Natural killer cell treated with Interleukin-12 subunit alpha and Interleukin-12 subunit beta and Interleukin-15 and Interleukin-18, amount 100 ng/mL, for 72 hours (primary cell): ENCODE measurements around the gene VIT. TPM values are rescaled to one million over a fixed set of nuclear protein-coding genes. Genes with fewer than 3 reads are reported as not detected.
A peak's percentile ranks its signal among the peaks of the same experiment; 100 is the strongest.
"Not testable (repeated sequence)": the region's sequence is repeated elsewhere in the genome, so short reads cannot be mapped to it uniquely, and the experiment has no call there.

Experiments used
- ATAC-seq, 2 donors: fragments of 150-1000 bp; cut with Tn5 transposase in 1 of 2; sonication (Bioruptor Pico), chemical (Tn5 transposase) in 1 of 2; 2 replicates each; pipeline ENCODE4 v1.10.0; 2021
- DNase-seq: peaks from one replicate; pipeline ENCODE4 v3.0.0; 2022; ENCODE audit warnings: low spot score
- H3K27ac Mint-ChIP-seq, 2 donors: 1 replicate in 1 of 2; 2 replicates in 1 of 2; pipeline ENCODE4 v1.8.0; 2022; ENCODE audit warnings: mixed read lengths in 2 of 2, mild to moderate bottlenecking in 1 of 2, moderate library complexity in 1 of 2
- H3K27me3 Mint-ChIP-seq, 2 donors: 1 replicate in 1 of 2; 2 replicates in 1 of 2; pipeline ENCODE4 v1.8.0; 2022; ENCODE audit warnings: mixed read lengths in 2 of 2
- H3K36me3 Mint-ChIP-seq: one replicate; pipeline ENCODE4 v1.8.0; 2022; ENCODE audit warnings: mixed read lengths
- H3K4me1 Mint-ChIP-seq, 2 donors: 1 replicate in 1 of 2; 2 replicates in 1 of 2; pipeline ENCODE4 v1.8.0; 2022; ENCODE audit warnings: low read depth in 2 of 2, mixed read lengths in 2 of 2, mild to moderate bottlenecking in 1 of 2
- H3K4me3 Mint-ChIP-seq: one replicate; pipeline ENCODE4 v1.8.0; 2022; ENCODE audit warnings: mixed read lengths
- H3K9me3 Mint-ChIP-seq: 2 replicates; pipeline ENCODE4 v1.8.0; 2022; ENCODE audit warnings: mixed read lengths
- total RNA-seq, 2 donors: library from RNA; stranded (reverse); gene quantifications; one replicate each; pipeline ENCODE4 v1.2.3, GENCODE V29; 2022

VIT gene
- total RNA-seq, 2 donors from 2014 or later, result not detected

DNA sequence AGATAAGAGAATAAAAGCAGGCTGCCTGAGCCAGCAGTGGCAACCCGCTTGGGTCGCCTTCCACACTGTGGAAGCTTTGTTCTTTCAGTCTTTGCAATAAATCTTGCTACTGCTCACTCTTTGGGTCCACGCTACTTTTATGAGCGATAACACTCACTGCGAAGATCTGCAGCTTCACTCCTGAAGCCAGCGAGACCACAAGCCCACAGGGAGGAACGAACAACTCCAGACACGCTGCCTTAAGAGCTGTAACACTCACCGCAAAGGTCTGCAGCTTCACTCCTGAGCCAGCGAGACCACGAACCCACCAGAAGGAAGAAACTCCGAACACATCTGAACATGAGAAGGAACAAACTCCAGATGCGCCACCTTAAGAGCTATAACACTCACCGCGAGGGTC is 7.5 kb upstream of the VIT start:
- not testable (repeated sequence) for H3K27me3 Mint-ChIP-seq, H3K27ac Mint-ChIP-seq, ATAC-seq, H3K4me1 Mint-ChIP-seq, H3K9me3 Mint-ChIP-seq, H3K36me3 Mint-ChIP-seq, DNase-seq
- H3K4me3 Mint-ChIP-seq, result peak overlapping the region; percentile 67

DNA sequence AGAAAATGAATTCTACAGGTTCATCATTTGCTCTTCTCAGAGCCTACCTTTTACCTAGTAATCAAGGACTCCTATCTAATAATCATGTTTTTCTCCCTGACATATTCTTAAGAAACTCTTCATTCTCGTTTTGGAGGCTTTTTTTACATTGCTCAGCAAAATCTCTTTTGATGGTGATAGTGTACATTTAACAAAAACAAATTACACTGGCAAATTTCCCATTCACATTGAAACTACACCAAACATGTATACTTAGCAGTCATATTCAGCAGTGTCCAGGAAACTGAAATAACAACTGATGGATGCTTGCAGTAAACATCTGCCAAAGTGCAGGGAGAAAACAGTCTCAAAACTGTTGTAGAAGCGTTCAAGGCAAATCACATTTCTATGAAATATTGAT is 4.4 kb upstream of the VIT start:
- Mint-ChIP-seq H3K27me3 (peaks cover 0 to 8% of the 10 kb centered on the region in 2 donors), H3K36me3 (no peaks in the 10 kb centered on the region), H3K4me1 (peaks cover 0 to 3% of the 10 kb centered on the region in 2 donors), H3K27ac (no peak overlapping the region), H3K9me3 (no peaks in the 10 kb centered on the region), H3K4me3 (no peak overlapping the region)
- ATAC-seq (no peak), DNase-seq (no peak)

DNA sequence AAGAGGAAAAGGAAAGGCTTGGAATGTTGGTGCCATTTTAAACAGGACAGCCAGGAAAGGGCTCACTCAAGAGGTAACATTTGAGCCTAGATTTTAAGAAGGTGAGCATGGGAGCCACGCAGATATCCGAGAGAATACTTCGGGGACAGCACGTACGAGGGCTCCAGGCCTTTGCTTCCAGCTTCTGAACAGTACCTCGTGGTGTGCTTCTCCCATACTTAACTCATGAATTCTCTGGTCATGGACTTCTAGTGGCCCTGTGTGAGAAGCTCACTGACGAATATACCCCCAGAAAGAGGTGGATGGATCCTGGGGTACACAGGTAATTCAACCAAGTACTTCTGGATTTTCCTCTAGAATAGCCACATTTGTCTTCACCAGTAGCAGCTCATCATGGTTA is 2.7 kb upstream of the VIT start:
- no peaks in the 10 kb centered on the region for H3K9me3 Mint-ChIP-seq
- no peak overlapping the region for H3K27ac Mint-ChIP-seq
- ATAC-seq (no peak), DNase-seq (no peak)
- H3K4me1 Mint-ChIP-seq, result peaks cover 0 to 3% of the 10 kb centered on the region in 2 donors
- peaks cover 0 to 8% of the 10 kb centered on the region in 2 donors for H3K27me3 Mint-ChIP-seq
- H3K4me3 Mint-ChIP-seq, result no peak overlapping the region
- H3K36me3 Mint-ChIP-seq, result no peaks in the 10 kb centered on the region

DNA sequence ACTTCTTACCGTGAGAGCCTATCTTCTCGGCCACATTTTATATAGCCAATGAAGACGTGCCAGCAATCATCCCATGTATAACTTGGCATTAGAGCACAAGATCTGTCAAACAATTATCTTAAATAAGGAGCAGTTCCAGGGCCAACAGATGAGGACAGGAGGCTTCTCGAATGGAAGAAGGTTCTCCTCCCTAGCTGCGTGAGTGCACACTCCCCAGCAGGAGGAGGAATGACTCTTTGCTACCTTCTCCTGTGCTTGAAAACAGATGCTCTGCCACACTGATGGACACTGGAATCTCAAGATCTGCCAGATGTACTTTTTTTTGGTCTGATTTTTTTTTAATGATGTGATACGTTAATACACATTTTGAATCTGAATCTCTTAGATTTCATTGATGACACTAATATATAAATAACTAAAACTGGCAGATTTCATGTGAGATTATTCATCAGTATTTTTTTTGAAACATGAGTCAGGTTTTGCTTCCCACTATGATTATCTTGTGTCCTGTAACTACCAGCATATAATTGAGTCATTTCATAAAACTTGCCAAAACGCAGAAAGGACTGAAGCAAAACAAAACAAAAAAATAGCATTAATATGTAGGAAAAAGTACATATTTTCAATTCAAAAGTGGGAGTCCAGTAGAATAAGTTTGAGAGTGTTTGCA is 626 bp upstream of the VIT start:
- Mint-ChIP-seq H3K4me1 (no peaks in the 10 kb centered on the region), H3K9me3 (no peaks in the 10 kb centered on the region), H3K4me3 (no peak overlapping the region), H3K27ac (no peak overlapping the region), H3K36me3 (no peaks in the 10 kb centered on the region), H3K27me3 (peaks cover 0 to 8% of the 10 kb centered on the region in 2 donors)
- DNase-seq, result no peak
- ATAC-seq, result no peak

DNA sequence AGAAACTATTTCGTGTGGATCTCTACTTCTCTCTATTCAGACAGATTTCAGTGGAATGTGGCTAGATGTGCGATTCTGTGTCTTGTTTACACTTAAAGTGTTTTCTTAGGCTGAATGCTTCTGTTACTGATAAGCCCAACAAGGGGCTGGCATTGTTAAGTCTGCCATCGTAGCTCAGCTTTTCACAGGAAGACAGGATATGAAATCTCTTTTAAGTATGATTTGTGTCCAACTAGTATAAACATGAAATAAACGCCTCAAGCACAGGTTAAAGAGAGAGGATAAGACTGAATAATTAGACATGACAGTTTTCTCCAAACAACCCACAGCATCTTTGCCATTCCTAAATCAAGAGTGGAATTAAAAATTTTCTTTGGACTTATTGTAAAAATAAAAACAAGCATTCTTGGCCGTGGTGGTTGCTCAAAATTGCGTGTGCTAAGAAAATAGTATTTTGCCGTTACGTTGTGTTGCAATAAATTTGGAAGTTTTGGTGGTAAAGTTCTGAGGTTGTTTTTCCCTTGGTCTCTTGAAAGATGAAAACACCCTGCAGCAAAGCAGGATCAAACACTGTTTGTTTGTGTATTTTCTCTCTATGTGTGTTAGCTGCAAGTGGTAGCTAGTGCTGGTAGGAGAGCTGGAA is 1.0 kb downstream of the VIT start:
- Mint-ChIP-seq H3K4me3 (no peak overlapping the region), H3K9me3 (no peaks in the 10 kb centered on the region), H3K27ac (no peak overlapping the region), H3K4me1 (no peaks in the 10 kb centered on the region), H3K36me3 (no peaks in the 10 kb centered on the region), H3K27me3 (peaks cover 0 to 8% of the 10 kb centered on the region in 2 donors)
- no peak for DNase-seq
- no peak for ATAC-seq

DNA sequence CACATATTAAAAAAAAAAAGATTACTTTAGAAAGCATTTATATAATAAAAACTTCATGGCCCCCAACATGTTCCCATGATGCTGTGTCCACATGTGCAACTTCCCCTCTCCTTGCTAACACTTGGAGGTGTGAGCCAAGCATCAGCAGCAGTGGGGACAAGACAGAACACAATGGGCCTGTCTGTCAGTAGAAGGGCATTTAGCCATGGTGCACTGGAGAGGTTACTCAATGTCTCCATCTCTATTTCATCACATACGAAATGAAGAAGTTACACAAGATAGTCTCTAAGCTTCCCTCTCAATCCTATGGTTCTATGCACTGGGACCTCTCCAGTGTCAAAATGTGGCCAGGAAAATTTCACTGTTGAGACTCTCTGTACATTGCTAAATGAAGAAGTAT is 2.5 kb downstream of the VIT start:
- no peak for DNase-seq
- no peak overlapping the region for H3K4me3 Mint-ChIP-seq
- no peak overlapping the region for H3K27ac Mint-ChIP-seq
- no peaks in the 10 kb centered on the region for H3K4me1 Mint-ChIP-seq
- no peaks in the 10 kb centered on the region for H3K9me3 Mint-ChIP-seq
- H3K27me3 Mint-ChIP-seq, result peaks cover 2 to 8% of the 10 kb centered on the region in 2 donors
- H3K36me3 Mint-ChIP-seq, result no peaks in the 10 kb centered on the region
- no peak for ATAC-seq

DNA sequence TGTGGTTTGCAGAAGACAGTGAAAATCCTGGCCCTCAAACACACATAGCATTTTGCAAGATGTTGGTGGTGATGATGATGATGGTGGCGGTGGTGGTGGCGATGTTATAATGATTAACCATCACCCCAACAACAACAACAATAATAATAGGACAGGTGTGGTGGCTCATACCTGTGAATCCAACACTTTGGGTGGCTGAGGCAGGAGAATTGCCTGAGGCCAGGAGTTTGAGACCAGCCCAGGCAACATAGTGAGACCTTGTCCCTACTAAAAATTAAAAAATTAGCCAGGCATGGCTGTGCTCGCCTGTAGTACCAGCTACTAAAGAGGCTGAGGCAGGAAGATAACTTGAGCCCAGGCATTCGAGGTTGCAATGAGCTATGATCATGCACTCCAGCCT is 3.8 kb downstream of the VIT start:
- Mint-ChIP-seq H3K27ac (no peak overlapping the region), H3K4me3 (no peak overlapping the region), H3K36me3 (no peaks in the 10 kb centered on the region), H3K27me3 (peaks cover 2 to 8% of the 10 kb centered on the region in 2 donors), H3K4me1 (no peaks in the 10 kb centered on the region), H3K9me3 (no peaks in the 10 kb centered on the region)
- DNase-seq (no peak), ATAC-seq (no peak)

DNA sequence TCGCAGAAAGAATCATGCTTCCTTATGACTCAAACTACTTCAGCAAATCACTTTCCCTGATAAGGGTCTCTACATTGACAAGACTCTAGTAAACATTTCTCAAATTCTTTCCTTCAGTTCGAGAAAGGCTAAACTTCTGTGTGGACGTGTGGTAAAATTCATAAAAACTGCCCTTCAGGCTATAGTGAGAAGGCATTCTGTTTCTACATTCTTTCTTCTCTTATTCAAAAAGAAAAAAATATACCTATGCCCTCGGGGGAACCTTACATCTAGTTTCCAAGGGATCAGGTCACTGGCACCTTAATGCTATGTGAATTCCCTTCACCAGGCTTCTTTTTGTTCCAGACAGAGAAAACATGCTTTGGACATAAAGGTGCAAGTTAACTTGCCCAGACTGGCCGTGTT is 4.9 kb downstream of the VIT start:
- no peaks in the 10 kb centered on the region for H3K4me1 Mint-ChIP-seq
- H3K4me3 Mint-ChIP-seq, result no peak overlapping the region
- peaks cover 2 to 6% of the 10 kb centered on the region in 2 donors for H3K27me3 Mint-ChIP-seq
- H3K27ac Mint-ChIP-seq, result no peak overlapping the region
- H3K9me3 Mint-ChIP-seq, result no peaks in the 10 kb centered on the region
- no peak for ATAC-seq
- DNase-seq, result no peak
- H3K36me3 Mint-ChIP-seq, result no peaks in the 10 kb centered on the region

DNA sequence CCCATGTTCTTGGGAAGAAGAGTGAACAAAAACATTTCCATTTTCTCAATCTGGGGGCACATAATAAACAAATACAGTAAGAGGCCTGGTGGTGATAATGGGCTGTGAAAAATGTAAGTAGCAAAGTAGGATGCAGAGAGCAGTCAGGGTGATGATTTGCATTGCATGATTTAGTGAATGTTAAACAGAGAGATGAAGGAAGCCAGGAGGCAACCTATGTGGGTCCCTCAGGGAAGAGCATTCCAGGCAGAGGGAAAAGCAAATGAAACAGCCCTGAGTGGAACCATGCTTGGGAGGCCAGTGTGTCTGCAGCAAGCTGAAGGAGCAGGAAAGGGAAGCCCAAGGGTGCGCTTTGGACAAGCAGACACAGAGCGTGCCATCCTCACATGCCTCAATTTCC is 5.4 kb downstream of the VIT start:
- Mint-ChIP-seq H3K4me1 (no peaks in the 10 kb centered on the region), H3K4me3 (no peak overlapping the region), H3K27me3 (peaks cover under 1 to 2% of the 10 kb centered on the region in 2 donors), H3K27ac (no peak overlapping the region), H3K9me3 (no peaks in the 10 kb centered on the region), H3K36me3 (no peaks in the 10 kb centered on the region)
- DNase-seq (no peak), ATAC-seq (no peak)

DNA sequence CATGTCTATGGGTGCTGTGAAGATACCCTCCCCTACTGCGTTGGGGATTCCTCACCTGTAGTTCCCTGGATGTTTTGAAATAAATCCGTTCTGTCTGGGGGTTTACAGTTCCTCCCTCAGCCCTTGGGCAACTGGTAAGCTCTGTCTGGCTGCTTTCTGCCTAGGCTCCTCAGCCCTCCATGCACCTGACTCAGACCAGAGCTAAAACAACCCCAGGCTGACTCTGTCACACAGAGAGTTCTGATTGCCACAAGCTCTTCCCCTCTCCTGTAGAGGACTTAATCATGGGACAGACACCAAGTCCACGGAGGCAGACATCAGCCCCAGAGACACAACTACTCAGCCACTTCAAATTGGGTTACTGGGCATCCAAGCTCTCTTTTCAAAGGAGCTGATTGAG is 6.3 kb downstream of the VIT start:
- DNase-seq (no peak), ATAC-seq (no peak)
- Mint-ChIP-seq H3K4me3 (no peak overlapping the region), H3K9me3 (no peaks in the 10 kb centered on the region), H3K27me3 (peaks cover 0 to 2% of the 10 kb centered on the region in 2 donors), H3K27ac (no peak overlapping the region), H3K4me1 (no peaks in the 10 kb centered on the region), H3K36me3 (no peaks in the 10 kb centered on the region)

DNA sequence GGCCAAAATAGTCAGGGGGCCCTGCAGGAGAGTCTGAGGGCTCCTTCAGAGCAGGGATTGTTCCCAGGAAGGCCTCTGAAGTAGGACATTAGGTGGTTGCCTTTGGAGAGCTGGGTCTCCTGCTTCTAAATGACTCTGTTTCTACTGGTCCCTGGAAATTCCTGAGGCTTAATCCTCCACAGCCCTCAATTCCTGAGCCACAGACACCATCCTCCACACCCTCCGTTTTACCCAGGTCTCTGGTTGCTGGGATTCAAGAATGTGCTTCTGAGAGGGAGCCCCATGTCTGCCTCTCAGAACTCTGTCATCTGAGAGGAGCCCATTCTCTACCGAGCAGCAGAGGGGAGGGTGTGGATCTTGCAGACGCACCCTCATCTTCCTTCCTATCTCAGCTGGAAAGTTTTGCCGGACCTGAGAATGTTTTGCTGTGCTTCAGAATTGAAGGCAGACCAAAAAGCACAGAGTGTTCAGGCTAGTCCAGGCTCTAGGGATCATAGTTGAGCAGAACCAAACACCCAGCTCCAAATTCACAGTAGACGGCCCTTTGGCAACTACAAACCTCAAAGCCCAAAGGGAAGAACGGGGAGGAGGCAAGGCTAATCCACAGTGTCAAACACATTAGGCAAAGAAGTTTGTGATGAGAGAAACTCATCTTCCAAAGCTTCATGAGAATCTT is 8.1 kb downstream of the VIT start:
- no peak for DNase-seq
- Mint-ChIP-seq H3K36me3 (no peaks in the 10 kb centered on the region), H3K27ac (no peak overlapping the region), H3K4me1 (no peaks in the 10 kb centered on the region), H3K9me3 (no peaks in the 10 kb centered on the region), H3K27me3 (peaks cover 5 to 8% of the 10 kb centered on the region in 2 donors), H3K4me3 (no peak overlapping the region)
- no peak for ATAC-seq

DNA sequence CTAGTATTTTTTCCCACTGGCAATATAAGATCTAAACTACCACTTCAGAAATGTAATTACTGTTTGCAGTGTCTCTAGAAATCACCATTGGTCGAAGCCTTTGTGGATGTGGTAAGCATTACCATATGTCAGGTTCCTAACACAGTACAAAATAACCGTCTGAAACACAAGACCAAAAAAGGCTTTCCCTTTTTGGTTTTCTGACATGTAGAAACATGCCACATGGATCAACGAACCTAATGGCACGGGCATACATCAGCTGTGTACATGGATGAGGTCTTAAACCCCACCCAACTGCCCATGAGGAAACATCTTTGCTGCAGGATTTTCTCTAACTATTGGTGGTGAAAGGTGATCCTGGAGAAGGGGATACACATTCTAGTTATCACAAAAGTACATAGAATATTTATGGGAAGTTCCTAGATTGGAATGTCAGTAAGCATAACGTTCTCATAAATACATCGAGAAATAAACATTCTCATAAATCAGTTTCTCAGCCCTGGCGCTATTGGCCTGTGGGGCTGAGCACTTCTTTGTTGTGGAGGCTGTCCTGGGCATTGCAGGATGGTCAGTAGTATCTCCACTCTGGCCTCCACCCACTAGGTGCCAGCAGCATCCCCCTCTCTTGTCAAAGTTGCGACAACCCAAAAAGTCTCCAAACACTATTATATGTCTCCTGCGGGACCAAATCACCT is 9.0 kb downstream of the VIT start:
- H3K4me3 Mint-ChIP-seq, result no peak overlapping the region
- H3K9me3 Mint-ChIP-seq, result no peaks in the 10 kb centered on the region
- DNase-seq, result no peak
- H3K36me3 Mint-ChIP-seq, result no peaks in the 10 kb centered on the region
- ATAC-seq, result no peak
- no peak overlapping the region for H3K27ac Mint-ChIP-seq
- H3K27me3 Mint-ChIP-seq, result peaks cover 7 to 12% of the 10 kb centered on the region in 2 donors
- H3K4me1 Mint-ChIP-seq, result no peaks in the 10 kb centered on the region

DNA sequence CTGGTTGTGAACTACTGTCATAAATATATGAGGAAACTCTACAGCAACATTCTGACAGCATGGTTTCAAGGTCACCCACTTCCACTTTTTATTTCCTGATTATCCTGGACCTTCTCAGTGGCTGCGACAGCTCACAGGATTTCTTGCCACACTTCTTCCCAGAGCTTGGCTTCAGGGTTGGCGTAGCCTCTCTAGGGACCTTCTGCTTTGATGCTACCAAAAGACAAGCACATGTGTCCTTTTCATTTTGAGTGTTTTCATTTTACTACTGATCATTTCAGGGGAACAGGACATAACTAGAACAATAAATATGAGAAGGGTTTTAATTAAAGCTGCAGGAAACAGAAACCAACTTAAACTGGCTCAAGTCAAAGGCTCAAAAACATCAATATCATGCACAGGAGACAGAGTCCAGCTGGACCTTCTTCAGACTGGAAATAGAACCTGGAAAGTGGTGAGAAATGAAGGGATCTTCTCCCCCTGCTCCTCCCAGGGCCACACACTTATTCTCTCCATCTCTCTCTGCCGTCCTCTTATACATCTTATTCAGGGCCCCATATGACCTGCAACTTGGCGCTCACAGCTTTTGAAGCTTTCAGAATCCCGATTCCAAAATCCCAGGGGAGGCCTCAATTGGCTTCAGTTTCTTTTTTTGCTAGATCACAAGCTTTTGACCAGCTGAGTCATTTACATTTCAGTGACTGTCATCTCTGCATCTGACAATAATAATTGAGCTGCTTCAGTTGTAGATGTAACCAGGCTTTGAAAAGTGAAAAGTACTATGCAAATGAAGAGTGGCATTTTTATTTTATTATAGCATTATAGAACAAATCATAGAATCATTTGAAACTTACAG is 9.7 kb downstream of the VIT start:
- no peak overlapping the region for H3K4me3 Mint-ChIP-seq
- H3K27me3 Mint-ChIP-seq, result peaks cover 7 to 16% of the 10 kb centered on the region in 2 donors
- peaks cover 4% of the 10 kb centered on the region for H3K9me3 Mint-ChIP-seq
- no peak for DNase-seq
- no peaks in the 10 kb centered on the region for H3K4me1 Mint-ChIP-seq
- peaks cover 4% of the 10 kb centered on the region for H3K36me3 Mint-ChIP-seq
- no peak overlapping the region for H3K27ac Mint-ChIP-seq
- ATAC-seq, result no peak
